IMR-90 (cell line): ENCODE results near the gene PCA3.

Source experiments
- CEBPB ChIP-seq: IDR thresholded peaks from 2 replicates; pipeline ENCODE4 v1.6.1; 2012; ENCODE audit warnings: low read depth, low read length, improper control_type of control experiment
- CHD1 ChIP-seq: IDR thresholded peaks from 2 replicates; pipeline ENCODE4 v1.6.1; 2012; ENCODE audit warnings: low read depth, low read length, improper control_type of control experiment
- MAFK ChIP-seq: IDR thresholded peaks from 2 replicates; pipeline ENCODE4 v1.6.1; 2012; ENCODE audit warnings: low read depth, low read length, improper control_type of control experiment
- MXI1 ChIP-seq: IDR thresholded peaks from 2 replicates; pipeline ENCODE4 v1.6.1; 2012; ENCODE audit warnings: low read depth, mild to moderate bottlenecking, low read length, moderate library complexity, borderline replicate concordance
- POLR2A ChIP-seq: IDR thresholded peaks from 2 replicates; pipeline ENCODE4 v1.6.1; 2012; ENCODE audit warnings: mild to moderate bottlenecking, low read depth, low read length
- RAD21 ChIP-seq: IDR thresholded peaks from 2 replicates; pipeline ENCODE4 v1.6.1; 2012; ENCODE audit warnings: low read length, improper control_type of control experiment
- TF ChIP-seq, protein P1 (sequence below): conservative IDR thresholded peaks from 2 replicates; pipeline ENCODE4 v1.5.1; 2012; ENCODE audit warnings: mild to moderate bottlenecking, low read depth, low read length, improper control_type of control experiment
- TF ChIP-seq, protein P2 (sequence below): fragments of 150-350 bp; IDR thresholded peaks from 2 replicates; pipeline ENCODE4 v1.6.1; 2017; ENCODE audit warnings: mild to moderate bottlenecking, antibody characterized with exemption, low read length, low read depth

- TF ChIP-seq MXI1 (no peak), POLR2A (no peak), RAD21 (no peak), MAFK (no peak), CHD1 (no peak), CEBPB (no peak)
- TF ChIP-seq, protein P1, sequence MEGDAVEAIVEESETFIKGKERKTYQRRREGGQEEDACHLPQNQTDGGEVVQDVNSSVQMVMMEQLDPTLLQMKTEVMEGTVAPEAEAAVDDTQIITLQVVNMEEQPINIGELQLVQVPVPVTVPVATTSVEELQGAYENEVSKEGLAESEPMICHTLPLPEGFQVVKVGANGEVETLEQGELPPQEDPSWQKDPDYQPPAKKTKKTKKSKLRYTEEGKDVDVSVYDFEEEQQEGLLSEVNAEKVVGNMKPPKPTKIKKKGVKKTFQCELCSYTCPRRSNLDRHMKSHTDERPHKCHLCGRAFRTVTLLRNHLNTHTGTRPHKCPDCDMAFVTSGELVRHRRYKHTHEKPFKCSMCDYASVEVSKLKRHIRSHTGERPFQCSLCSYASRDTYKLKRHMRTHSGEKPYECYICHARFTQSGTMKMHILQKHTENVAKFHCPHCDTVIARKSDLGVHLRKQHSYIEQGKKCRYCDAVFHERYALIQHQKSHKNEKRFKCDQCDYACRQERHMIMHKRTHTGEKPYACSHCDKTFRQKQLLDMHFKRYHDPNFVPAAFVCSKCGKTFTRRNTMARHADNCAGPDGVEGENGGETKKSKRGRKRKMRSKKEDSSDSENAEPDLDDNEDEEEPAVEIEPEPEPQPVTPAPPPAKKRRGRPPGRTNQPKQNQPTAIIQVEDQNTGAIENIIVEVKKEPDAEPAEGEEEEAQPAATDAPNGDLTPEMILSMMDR = no peak
- TF ChIP-seq, protein P2, sequence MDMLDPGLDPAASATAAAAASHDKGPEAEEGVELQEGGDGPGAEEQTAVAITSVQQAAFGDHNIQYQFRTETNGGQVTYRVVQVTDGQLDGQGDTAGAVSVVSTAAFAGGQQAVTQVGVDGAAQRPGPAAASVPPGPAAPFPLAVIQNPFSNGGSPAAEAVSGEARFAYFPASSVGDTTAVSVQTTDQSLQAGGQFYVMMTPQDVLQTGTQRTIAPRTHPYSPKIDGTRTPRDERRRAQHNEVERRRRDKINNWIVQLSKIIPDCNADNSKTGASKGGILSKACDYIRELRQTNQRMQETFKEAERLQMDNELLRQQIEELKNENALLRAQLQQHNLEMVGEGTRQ = no peak
Measured at GRCh38 chr9:76725011-76725546, 39.2 kb upstream of the PCA3 start.
